ENCODE measurements around the gene NAGLU. TPM values are rescaled to one million over a fixed set of nuclear protein-coding genes. Genes with fewer than 3 reads are reported as not detected.

The NAGLU gene
- total and polyA plus RNA-seq, 2 of the 13 experiments (the other 11 are each of a cell fraction or from before 2014, with no cell fraction given) = 28.2 to 40.1 TPM

- TF ChIP-seq ZBTB4 (CRISPR knock-in tag; IDR thresholded peaks at IDR 0.05; ENCODE audit: borderline replicate concordance) (0 out of 2 replicates have a peak, but pooled peaks have one; percentile 42), HDAC6 (IDR thresholded peaks at IDR 0.05; ENCODE audit: low read depth, low read length) (no peak), ZZZ3 (CRISPR knock-in tag; IDR thresholded peaks at IDR 0.05; ENCODE audit: borderline replicate concordance) (peak; percentile 86), GATAD2A (CRISPR knock-in tag; IDR thresholded peaks at IDR 0.05) (peak; percentile 74), MBD4 (IDR thresholded peaks at IDR 0.05; ENCODE audit: borderline replicate concordance, low read length) (no peak), ZSCAN20 (CRISPR knock-in tag; IDR thresholded peaks at IDR 0.05; ENCODE audit: borderline replicate concordance) (peak; percentile 47; the same call in 1 of the 2 replicates), NCOA1 (CRISPR knock-in tag; IDR thresholded peaks at IDR 0.05) (peak; percentile 91), ZNF12 (CRISPR knock-in tag; IDR thresholded peaks at IDR 0.05) (peak; percentile 71; the same call in 1 of the 2 replicates), ZNF564 (CRISPR knock-in tag; IDR thresholded peaks at IDR 0.05) (peak; percentile 42; the same call in 1 of the 2 replicates), ZNF850 (CRISPR knock-in tag; conservative IDR thresholded peaks at IDR 0.05) (no peak; the same call in 1 of the 2 replicates), ZNF816 (CRISPR knock-in tag; IDR thresholded peaks at IDR 0.05; ENCODE audit: borderline replicate concordance) (peak; percentile 53), HNF4A (CRISPR knock-in tag; IDR thresholded peaks at IDR 0.05) (peak; percentile 54; the same call in 1 of the 2 replicates), ZNF224 (CRISPR knock-in tag; IDR thresholded peaks at IDR 0.05) (no peak)
- TF ChIP-seq, protein P1, sequence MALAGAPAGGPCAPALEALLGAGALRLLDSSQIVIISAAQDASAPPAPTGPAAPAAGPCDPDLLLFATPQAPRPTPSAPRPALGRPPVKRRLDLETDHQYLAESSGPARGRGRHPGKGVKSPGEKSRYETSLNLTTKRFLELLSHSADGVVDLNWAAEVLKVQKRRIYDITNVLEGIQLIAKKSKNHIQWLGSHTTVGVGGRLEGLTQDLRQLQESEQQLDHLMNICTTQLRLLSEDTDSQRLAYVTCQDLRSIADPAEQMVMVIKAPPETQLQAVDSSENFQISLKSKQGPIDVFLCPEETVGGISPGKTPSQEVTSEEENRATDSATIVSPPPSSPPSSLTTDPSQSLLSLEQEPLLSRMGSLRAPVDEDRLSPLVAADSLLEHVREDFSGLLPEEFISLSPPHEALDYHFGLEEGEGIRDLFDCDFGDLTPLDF (CRISPR knock-in tag; IDR thresholded peaks at IDR 0.05) = no peak
- TF ChIP-seq, protein P2, sequence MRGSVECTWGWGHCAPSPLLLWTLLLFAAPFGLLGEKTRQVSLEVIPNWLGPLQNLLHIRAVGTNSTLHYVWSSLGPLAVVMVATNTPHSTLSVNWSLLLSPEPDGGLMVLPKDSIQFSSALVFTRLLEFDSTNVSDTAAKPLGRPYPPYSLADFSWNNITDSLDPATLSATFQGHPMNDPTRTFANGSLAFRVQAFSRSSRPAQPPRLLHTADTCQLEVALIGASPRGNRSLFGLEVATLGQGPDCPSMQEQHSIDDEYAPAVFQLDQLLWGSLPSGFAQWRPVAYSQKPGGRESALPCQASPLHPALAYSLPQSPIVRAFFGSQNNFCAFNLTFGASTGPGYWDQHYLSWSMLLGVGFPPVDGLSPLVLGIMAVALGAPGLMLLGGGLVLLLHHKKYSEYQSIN (CRISPR knock-in tag; IDR thresholded peaks at IDR 0.05; ENCODE audit: borderline replicate concordance) = no peak
- TF ChIP-seq, protein P3, sequence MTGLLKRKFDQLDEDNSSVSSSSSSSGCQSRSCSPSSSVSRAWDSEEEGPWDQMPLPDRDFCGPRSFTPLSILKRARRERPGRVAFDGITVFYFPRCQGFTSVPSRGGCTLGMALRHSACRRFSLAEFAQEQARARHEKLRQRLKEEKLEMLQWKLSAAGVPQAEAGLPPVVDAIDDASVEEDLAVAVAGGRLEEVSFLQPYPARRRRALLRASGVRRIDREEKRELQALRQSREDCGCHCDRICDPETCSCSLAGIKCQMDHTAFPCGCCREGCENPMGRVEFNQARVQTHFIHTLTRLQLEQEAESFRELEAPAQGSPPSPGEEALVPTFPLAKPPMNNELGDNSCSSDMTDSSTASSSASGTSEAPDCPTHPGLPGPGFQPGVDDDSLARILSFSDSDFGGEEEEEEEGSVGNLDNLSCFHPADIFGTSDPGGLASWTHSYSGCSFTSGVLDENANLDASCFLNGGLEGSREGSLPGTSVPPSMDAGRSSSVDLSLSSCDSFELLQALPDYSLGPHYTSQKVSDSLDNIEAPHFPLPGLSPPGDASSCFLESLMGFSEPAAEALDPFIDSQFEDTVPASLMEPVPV (CRISPR knock-in tag; IDR thresholded peaks at IDR 0.05) = peak; percentile 81; the same call in 1 of the 2 replicates
- TF ChIP-seq, protein P4, sequence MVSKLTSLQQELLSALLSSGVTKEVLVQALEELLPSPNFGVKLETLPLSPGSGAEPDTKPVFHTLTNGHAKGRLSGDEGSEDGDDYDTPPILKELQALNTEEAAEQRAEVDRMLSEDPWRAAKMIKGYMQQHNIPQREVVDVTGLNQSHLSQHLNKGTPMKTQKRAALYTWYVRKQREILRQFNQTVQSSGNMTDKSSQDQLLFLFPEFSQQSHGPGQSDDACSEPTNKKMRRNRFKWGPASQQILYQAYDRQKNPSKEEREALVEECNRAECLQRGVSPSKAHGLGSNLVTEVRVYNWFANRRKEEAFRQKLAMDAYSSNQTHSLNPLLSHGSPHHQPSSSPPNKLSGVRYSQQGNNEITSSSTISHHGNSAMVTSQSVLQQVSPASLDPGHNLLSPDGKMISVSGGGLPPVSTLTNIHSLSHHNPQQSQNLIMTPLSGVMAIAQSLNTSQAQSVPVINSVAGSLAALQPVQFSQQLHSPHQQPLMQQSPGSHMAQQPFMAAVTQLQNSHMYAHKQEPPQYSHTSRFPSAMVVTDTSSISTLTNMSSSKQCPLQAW (CRISPR knock-in tag; IDR thresholded peaks at IDR 0.05) = peak; percentile 90
Observed at GRCh38 chr17:42554250-42555121, 18.4 kb downstream of the NAGLU start (continued).

Data from HepG2 (cell line).